Measurements from ENCODE around the gene CUX1.
"Not testable (repeated sequence)": the region's sequence is repeated elsewhere in the genome, so short reads cannot be mapped to it uniquely, and the experiment has no call there.

DNA sequence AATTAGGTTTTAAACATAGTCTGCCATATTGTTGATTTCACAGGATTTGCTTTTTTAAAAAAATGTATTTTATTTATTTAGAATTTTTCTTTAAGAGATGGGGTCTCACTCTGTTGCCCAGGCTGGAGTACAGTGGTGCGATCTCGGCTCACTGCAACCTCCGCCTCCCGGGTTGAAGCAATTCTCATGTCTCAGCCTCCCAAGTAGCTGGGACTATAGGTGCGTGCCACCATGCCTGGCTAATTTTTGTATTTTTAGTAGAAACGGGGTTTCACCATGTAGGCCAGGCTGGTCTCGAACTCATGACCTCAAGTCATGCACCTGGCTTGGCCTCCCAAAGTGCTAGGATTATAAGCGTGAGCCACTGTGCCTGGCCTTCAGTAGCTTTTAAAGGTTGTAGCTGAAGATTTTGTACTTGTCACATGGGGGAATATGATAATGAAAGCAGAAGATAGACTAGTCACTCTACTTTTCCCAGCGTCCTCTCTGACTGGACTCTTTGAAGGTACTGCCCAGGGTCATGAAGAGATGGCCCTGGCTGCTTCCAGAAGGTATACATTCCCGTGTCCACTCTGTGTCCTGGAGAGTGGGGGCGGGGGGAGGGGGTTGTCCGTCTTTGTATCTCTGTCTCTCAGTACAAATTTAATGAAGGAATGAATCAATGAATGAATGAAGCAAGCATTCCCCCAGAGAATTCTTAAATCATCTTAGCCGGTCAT, 194.8 kb downstream of the CUX1 start:
- TF ChIP-seq, protein P1, sequence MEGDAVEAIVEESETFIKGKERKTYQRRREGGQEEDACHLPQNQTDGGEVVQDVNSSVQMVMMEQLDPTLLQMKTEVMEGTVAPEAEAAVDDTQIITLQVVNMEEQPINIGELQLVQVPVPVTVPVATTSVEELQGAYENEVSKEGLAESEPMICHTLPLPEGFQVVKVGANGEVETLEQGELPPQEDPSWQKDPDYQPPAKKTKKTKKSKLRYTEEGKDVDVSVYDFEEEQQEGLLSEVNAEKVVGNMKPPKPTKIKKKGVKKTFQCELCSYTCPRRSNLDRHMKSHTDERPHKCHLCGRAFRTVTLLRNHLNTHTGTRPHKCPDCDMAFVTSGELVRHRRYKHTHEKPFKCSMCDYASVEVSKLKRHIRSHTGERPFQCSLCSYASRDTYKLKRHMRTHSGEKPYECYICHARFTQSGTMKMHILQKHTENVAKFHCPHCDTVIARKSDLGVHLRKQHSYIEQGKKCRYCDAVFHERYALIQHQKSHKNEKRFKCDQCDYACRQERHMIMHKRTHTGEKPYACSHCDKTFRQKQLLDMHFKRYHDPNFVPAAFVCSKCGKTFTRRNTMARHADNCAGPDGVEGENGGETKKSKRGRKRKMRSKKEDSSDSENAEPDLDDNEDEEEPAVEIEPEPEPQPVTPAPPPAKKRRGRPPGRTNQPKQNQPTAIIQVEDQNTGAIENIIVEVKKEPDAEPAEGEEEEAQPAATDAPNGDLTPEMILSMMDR (IDR thresholded peaks at IDR 0.05) = not testable (repeated sequence)
- TF ChIP-seq POLR2A (IDR thresholded peaks at IDR 0.05) = not testable (repeated sequence)
